Measurements from ENCODE around the gene CTNNB1. TPM values are rescaled to one million over a fixed set of nuclear protein-coding genes. Genes with fewer than 3 reads are reported as not detected.

CTNNB1 gene
- total RNA-seq, 4 donors from 2014 or later: 290 to 527 (median 414) TPM

- Histone ChIP-seq H3K36me3 (no peaks in the 10 kb centered on the region), H3K9me3 (no peaks in the 10 kb centered on the region), H3K4me1 (no peaks in the 10 kb centered on the region), H3K27me3 (no peaks in the 10 kb centered on the region), H3K4me3 (no peak overlapping the region), H3K27ac (no peak overlapping the region)
- TF ChIP-seq EP300 (IDR thresholded peaks at IDR 0.05; ENCODE audit: low read depth) (no peak), POLR2AphosphoS5 (IDR thresholded peaks at IDR 0.05) (no peak), CTCF (IDR thresholded peaks at IDR 0.05) (no peak), POLR2A (IDR thresholded peaks at IDR 0.05) (no peak)
- in situ Hi-C loops (cut with MboI; ENCODE audit: low pct_ligation_motif_present in 1 of 4, low pct_unique_long_range_greater_than_20kb in 1 of 4, low sequenced_read_pairs in 3 of 4) (no loop called here), intact Hi-C loops (cut with DNase I; ENCODE audit: low total_unique reads) (no loop called here)
- 83 to 87% methylated on average over 1 to 10 of the region's 11 CpGs for WGBS, 2 donors (ENCODE audit: low coverage in 1 of 2)
- no peak for DNase-seq
Measured at GRCh38 chr3:41265011-41265545, 65.8 kb downstream of the CTNNB1 start.

- no peak overlapping the region for H3K27ac ChIP-seq
- H3K4me1 ChIP-seq: no peaks in the 10 kb centered on the region
- no peak overlapping the region for H3K4me3 ChIP-seq
- in situ Hi-C loops (cut with MboI; ENCODE audit: low pct_ligation_motif_present in 1 of 4, low pct_unique_long_range_greater_than_20kb in 1 of 4, low sequenced_read_pairs in 3 of 4): no loop called here
- DNase-seq: no peak
- TF ChIP-seq CTCF (IDR thresholded peaks at IDR 0.05) (no peak), POLR2A (IDR thresholded peaks at IDR 0.05) (no peak), EP300 (IDR thresholded peaks at IDR 0.05; ENCODE audit: low read depth) (no peak), POLR2AphosphoS5 (IDR thresholded peaks at IDR 0.05) (no peak)
- no peaks in the 10 kb centered on the region for H3K36me3 ChIP-seq
- intact Hi-C loops (cut with DNase I; ENCODE audit: low total_unique reads): no loop called here
- no peaks in the 10 kb centered on the region for H3K27me3 ChIP-seq
- H3K9me3 ChIP-seq: no peaks in the 10 kb centered on the region
- 61% methylated on average over 3 of the region's 3 CpGs; no CpG with 5 or more reads in 1 of the 2 donors for WGBS, 2 donors (ENCODE audit: low coverage in 1 of 2)
Measured at GRCh38 chr3:41265823-41266273, 66.5 kb downstream of the CTNNB1 start.

GRCh38 chr3:41267975-41268640, 68.8 kb downstream of the CTNNB1 start:
- WGBS, 2 donors (ENCODE audit: low coverage in 1 of 2): 95 to 100% methylated on average over 1 to 8 of the region's 8 CpGs
- no peaks in the 10 kb centered on the region for H3K36me3 ChIP-seq
- no peak for DNase-seq
- intact Hi-C loops (cut with DNase I; ENCODE audit: low total_unique reads) (no loop called here), in situ Hi-C loops (cut with MboI; ENCODE audit: low pct_ligation_motif_present in 1 of 4, low pct_unique_long_range_greater_than_20kb in 1 of 4, low sequenced_read_pairs in 3 of 4) (no loop called here)
- H3K9me3 ChIP-seq: no peaks in the 10 kb centered on the region
- no peaks in the 10 kb centered on the region for H3K27me3 ChIP-seq
- H3K27ac ChIP-seq: no peak overlapping the region
- no peaks in the 10 kb centered on the region for H3K4me1 ChIP-seq
- TF ChIP-seq CTCF (IDR thresholded peaks at IDR 0.05) (no peak), POLR2AphosphoS5 (IDR thresholded peaks at IDR 0.05) (no peak), EP300 (IDR thresholded peaks at IDR 0.05; ENCODE audit: low read depth) (no peak), POLR2A (IDR thresholded peaks at IDR 0.05) (no peak)
- H3K4me3 ChIP-seq: no peak overlapping the region

- Histone ChIP-seq H3K27me3 (no peaks in the 10 kb centered on the region), H3K4me1 (no peaks in the 10 kb centered on the region), H3K9me3 (no peaks in the 10 kb centered on the region), H3K36me3 (no peaks in the 10 kb centered on the region), H3K4me3 (no peak overlapping the region), H3K27ac (no peak overlapping the region)
- TF ChIP-seq POLR2AphosphoS5 (IDR thresholded peaks at IDR 0.05) (no peak), CTCF (IDR thresholded peaks at IDR 0.05) (no peak)
- in situ Hi-C loops (cut with MboI; ENCODE audit: low pct_ligation_motif_present in 1 of 4, low pct_unique_long_range_greater_than_20kb in 1 of 4, low sequenced_read_pairs in 3 of 4) (no loop called here), intact Hi-C loops (cut with DNase I; ENCODE audit: low total_unique reads) (no loop called here)
- 89 to 90% methylated on average over 1 of the region's 1 CpG for WGBS, 2 donors (ENCODE audit: low coverage in 1 of 2)
- no peak for DNase-seq
Measured at GRCh38 chr3:41272667-41273066, 73.4 kb downstream of the CTNNB1 start.

Data from transverse colon (tissue), 4 donors.